HepG2 (cell line): ENCODE data around the gene GMPR.

Experiments used
- CTCF ChIP-seq: sonication (generic); formaldehyde crosslinking; IDR thresholded peaks from 2 replicates; pipeline ENCODE4 v1.5.0; 2020; ENCODE audit warnings: mild to moderate bottlenecking, missing genetic modification reagents, moderate library complexity
- PHF8 ChIP-seq: sonication (generic); formaldehyde crosslinking; IDR thresholded peaks from 2 replicates; pipeline ENCODE4 v1.5.0; 2020; ENCODE audit warnings: missing genetic modification reagents
- TAF1 ChIP-seq: sonication (generic); formaldehyde crosslinking; IDR thresholded peaks from 2 replicates; pipeline ENCODE4 v1.4.0; 2020; ENCODE audit warnings: missing genetic modification reagents
- ZBTB42 ChIP-seq: sonication (generic); formaldehyde crosslinking; IDR thresholded peaks from 2 replicates; pipeline ENCODE4 v1.5.0; 2020; ENCODE audit warnings: mild to moderate bottlenecking, missing genetic modification reagents

- no peak for TF ChIP-seq ZBTB42 (CRISPR knock-in tag)
- no peak for TF ChIP-seq TAF1
- TF ChIP-seq PHF8: no peak
- no peak for TF ChIP-seq CTCF (CRISPR knock-in tag)
These were observed 2.3 kb upstream of the GMPR start for GRCh38 chr6:16236009-16236501.
